SK-N-SH (cell line): Measurements from ENCODE around the gene GIPC2. TPM values are rescaled to one million over a fixed set of nuclear protein-coding genes. Genes with fewer than 3 reads are reported as not detected.

ENCODE experiments used
- CTCF ChIA-PET: fragments of 300-600, 350-600 bp; formaldehyde crosslinking; extraction: SDS; loops from one replicate; lab custom pipeline; 2021; lab: Yijun Ruan, JAX
- POLR2A ChIA-PET: fragments of 350-600 bp; sonication (Branson Sonifier 250); formaldehyde crosslinking; extraction: SDS; loops from one replicate; lab custom pipeline; 2020; ENCODE audit warnings: antibody characterized with exemption, inconsistent platforms; lab: Yijun Ruan, JAX
- DNase-seq: peaks from one replicate; pipeline ENCODE4 v3.0.0; 2012
- H2AFZ ChIP-seq: fragments of 200-600 bp; sonication (generic); 2 replicates; pipeline ENCODE4 v1.8.1; 2016; ENCODE audit warnings: antibody characterized with exemption, mild to moderate bottlenecking, low read depth
- H3F3A ChIP-seq: fragments of 200-600 bp; sonication (generic); replicated peaks from 2 replicates; pipeline ENCODE3; 2016; ENCODE audit warnings: antibody characterized with exemption, mild to moderate bottlenecking; ENCODE audit not compliant: insufficient read depth
- H3K27ac ChIP-seq, 2 experiments: fragments of 200-500 bp in 1 of 2; fragments of 200-600 bp in 1 of 2; sonication (Bioruptor generic) in 1 of 2; sonication (generic), shearing (Covaris generic) in 1 of 2; 2 replicates each; pipeline versions ENCODE4 v1.5.1 to v1.6.1; 2014 to 2016; ENCODE audit warnings: low read depth in 2 of 2, inconsistent platforms in 1 of 2, low read length in 1 of 2, mild to moderate bottlenecking in 1 of 2, mixed read lengths in 1 of 2
- H3K27me3 ChIP-seq: fragments of 200-600 bp; sonication (generic), shearing (Covaris generic); 2 replicates; pipeline ENCODE4 v1.6.1; 2016; ENCODE audit warnings: mixed run types; ENCODE audit not compliant: insufficient read depth
- H3K36me3 ChIP-seq, 2 experiments: fragments of 200-500 bp in 1 of 2; fragments of 200-600 bp in 1 of 2; sonication (Bioruptor generic) in 1 of 2; sonication (generic) in 1 of 2; replicated peaks in 1 of 2; 2 replicates each; pipeline versions ENCODE3 to v1.5.1; 2014 to 2016; ENCODE audit warnings: low read length in 1 of 2, mild to moderate bottlenecking in 1 of 2; ENCODE audit not compliant: insufficient read depth in 2 of 2, control insufficient read depth in 1 of 2
- H3K4me1 ChIP-seq, 2 experiments: fragments of 200-500 bp in 1 of 2; fragments of 200-600 bp in 1 of 2; sonication (Bioruptor generic) in 1 of 2; sonication (generic), shearing (Covaris generic) in 1 of 2; 2 replicates each; pipeline versions ENCODE4 v1.5.1 to v1.6.1; 2014 to 2016; ENCODE audit warnings: low read depth in 1 of 2, low read length in 1 of 2, mixed run types in 1 of 2; ENCODE audit not compliant: insufficient read depth in 2 of 2, control insufficient read depth in 1 of 2
- H3K4me2 ChIP-seq: fragments of 200-600 bp; sonication (generic), shearing (Covaris generic); 2 replicates; pipeline ENCODE4 v1.6.1; 2017; ENCODE audit warnings: mixed run types
- H3K4me3 ChIP-seq, 2 experiments: fragments of 200-500 bp in 1 of 2; fragments of 200-600 bp in 1 of 2; sonication (Bioruptor generic) in 1 of 2; sonication (generic), shearing (Covaris generic) in 1 of 2; 2 replicates each; pipeline versions ENCODE4 v1.5.1 to v1.8.1; 2014 to 2016; ENCODE audit warnings: low read depth in 2 of 2, inconsistent platforms in 1 of 2, low read length in 1 of 2, mild to moderate bottlenecking in 1 of 2, mixed read lengths in 1 of 2, moderate library complexity in 1 of 2
- H3K79me2 ChIP-seq: fragments of 200-600 bp; sonication (generic); 2 replicates; pipeline ENCODE4 v1.8.1; 2017; ENCODE audit warnings: mild to moderate bottlenecking; ENCODE audit not compliant: insufficient read depth
- H3K9ac ChIP-seq: fragments of 200-600 bp; sonication (generic); 2 replicates; pipeline ENCODE4 v1.6.1; 2017; ENCODE audit warnings: mixed run types
- H3K9me2 ChIP-seq: fragments of 200-600 bp; sonication (generic); 2 replicates; pipeline ENCODE4 v1.6.1; 2017; ENCODE audit warnings: mixed run types
- H3K9me3 ChIP-seq: fragments of 200-600 bp; sonication (generic); 2 replicates; pipeline ENCODE4 v1.6.1; 2017; ENCODE audit warnings: mixed run types, mild to moderate bottlenecking, moderate library complexity
- H4K20me1 ChIP-seq: fragments of 200-600 bp; sonication (generic); 2 replicates; pipeline ENCODE4 v1.6.1; 2017; ENCODE audit warnings: mild to moderate bottlenecking, mixed run types; ENCODE audit not compliant: insufficient read depth
- CHD2 ChIP-seq: fragments of 150-350 bp; IDR thresholded peaks from 2 replicates; pipeline ENCODE4 v1.6.1; 2018; ENCODE audit warnings: low read length; ENCODE audit not compliant: partially characterized antibody
- CTCF ChIP-seq: fragments of 200-600 bp; sonication (generic); IDR thresholded peaks from 2 replicates; pipeline ENCODE4 v1.6.1; 2017; ENCODE audit warnings: antibody characterized with exemption, mild to moderate bottlenecking, moderate library complexity
- ELF1 ChIP-seq: IDR thresholded peaks from 2 replicates; pipeline ENCODE4 v1.4.0; 2012
- EZH2phosphoT487 ChIP-seq: fragments of 200-600 bp; sonication (generic); IDR thresholded peaks from 2 replicates; pipeline ENCODE4 v1.6.1; 2017; ENCODE audit warnings: low read depth, mixed run types, mild to moderate bottlenecking, antibody characterized with exemption, moderate library complexity, borderline replicate concordance
- FOSL2 ChIP-seq: IDR thresholded peaks from 2 replicates; pipeline ENCODE4 v1.4.0; 2012; ENCODE audit warnings: low read depth, mild to moderate bottlenecking, moderate library complexity, borderline replicate concordance
- FOXM1 ChIP-seq: IDR thresholded peaks from 2 replicates; pipeline ENCODE4 v1.4.0; 2012; ENCODE audit warnings: low read depth, mild to moderate bottlenecking
- GABPA ChIP-seq: IDR thresholded peaks from 2 replicates; pipeline ENCODE4 v1.4.0; 2012; ENCODE audit warnings: low read depth, mild to moderate bottlenecking
- JUND ChIP-seq: IDR thresholded peaks from 2 replicates; pipeline ENCODE4 v1.4.0; 2012
- MAX ChIP-seq: IDR thresholded peaks from 2 replicates; pipeline ENCODE4 v1.4.0; 2012; ENCODE audit warnings: low read depth
- MEF2A ChIP-seq: IDR thresholded peaks from 2 replicates; pipeline ENCODE4 v1.4.0; 2012; ENCODE audit warnings: low read depth, borderline replicate concordance
- MXI1 ChIP-seq: IDR thresholded peaks from 2 replicates; pipeline ENCODE4 v1.6.1; 2012; ENCODE audit warnings: mild to moderate bottlenecking, low read depth, low read length, improper control_type of control experiment
- NRF1 ChIP-seq: IDR thresholded peaks from 2 replicates; pipeline ENCODE4 v1.6.1; 2012; ENCODE audit warnings: low read depth, mild to moderate bottlenecking, low read length
- POLR2AphosphoS5 ChIP-seq: IDR thresholded peaks from 2 replicates; pipeline ENCODE4 v1.6.1; 2012; ENCODE audit warnings: low read depth, low read length
- RAD21 ChIP-seq: IDR thresholded peaks from 2 replicates; pipeline ENCODE4 v1.6.1; 2012; ENCODE audit warnings: mild to moderate bottlenecking, low read length
- REST ChIP-seq: IDR thresholded peaks from 2 replicates; pipeline ENCODE4 v1.6.1; 2012; ENCODE audit warnings: mild to moderate bottlenecking, low read depth, low read length, moderate library complexity
- RFX5 ChIP-seq: IDR thresholded peaks from 2 replicates; pipeline ENCODE4 v1.6.1; 2012; ENCODE audit warnings: mild to moderate bottlenecking, improper control_type of control experiment, low read length
- RXRA ChIP-seq: IDR thresholded peaks from 2 replicates; pipeline ENCODE4 v1.4.0; 2012; ENCODE audit warnings: low read depth, mild to moderate bottlenecking, borderline replicate concordance
- SIN3A ChIP-seq: IDR thresholded peaks from 2 replicates; pipeline ENCODE4 v1.6.1; 2012; ENCODE audit warnings: low read depth, mild to moderate bottlenecking, low read length, moderate library complexity, borderline replicate concordance
- SMC3 ChIP-seq: IDR thresholded peaks from 2 replicates; pipeline ENCODE4 v1.6.1; 2012; ENCODE audit warnings: low read depth, low read length, improper control_type of control experiment
- TAF1 ChIP-seq: IDR thresholded peaks from 2 replicates; pipeline ENCODE4 v1.6.1; 2012; ENCODE audit warnings: low read depth, mild to moderate bottlenecking, low read length, moderate library complexity, borderline replicate concordance
- TEAD4 ChIP-seq: IDR thresholded peaks from 2 replicates; pipeline ENCODE4 v1.4.0; 2012; ENCODE audit warnings: mild to moderate bottlenecking, borderline replicate concordance; ENCODE audit not compliant: insufficient read depth
- USF2 ChIP-seq: fragments of 150-350 bp; IDR thresholded peaks from 2 replicates; pipeline ENCODE4 v1.6.1; 2017; ENCODE audit warnings: antibody characterized with exemption, low read length, low read depth, borderline replicate concordance
- YY1 ChIP-seq: IDR thresholded peaks from 2 replicates; pipeline ENCODE4 v1.4.0; 2012; ENCODE audit warnings: low read depth, mild to moderate bottlenecking
- ZBTB33 ChIP-seq: IDR thresholded peaks from 2 replicates; pipeline ENCODE4 v1.4.0; 2012; ENCODE audit warnings: low read depth, borderline replicate concordance
- WGBS: methylation state at CpG from one replicate; pipeline ENCODE4 v1.1.6; 2017; ENCODE audit warnings: low lambda C conversion rate; 5-methylcytosine and 5-hydroxymethylcytosine counted together
- polyA plus RNA-seq, 3 experiments: library from polyadenylated mRNA; depleted of rRNA; stranded (reverse); fragments of >200 nt; gene quantifications; 2 replicates each; pipeline ENCODE4 v1.2.3, GENCODE V29; 2012

The GIPC2 gene
- polyA plus RNA-seq, 1 of the 3 experiments (the other 2 are of a cell fraction): 0.02 TPM

- Histone ChIP-seq H2AFZ (no peak overlapping the region), H3K4me2 (peak overlapping the region; percentile 71), H3K27me3 (no peaks in the 10 kb centered on the region), H4K20me1 (no peaks in the 10 kb centered on the region; the same call in 1 of the 2 replicates), H3F3A (peaks cover 43% of the 10 kb centered on the region), H3K79me2 (peaks cover 75% of the 10 kb centered on the region), H3K27ac (peak overlapping the region; percentile 90 to 95), H3K36me3 (peaks cover 0 to 15% of the 10 kb centered on the region in 2 experiments), H3K9me2 (no peaks in the 10 kb centered on the region), H3K4me3 (peak overlapping the region; percentile 62 to 70), H3K9ac (peak overlapping the region; percentile 96), H3K4me1 (peaks cover 6 to 8% of the 10 kb centered on the region in 2 experiments; a peak in 2 of 4 replicates), H3K9me3 (no peaks in the 10 kb centered on the region)
- POLR2A ChIA-PET: interaction anchor here (2.5 kb wide), 1 partner anchor 27 kb away, joined by 26 read pairs; the partner anchor contains the start of gene FUBP1
- CTCF ChIA-PET: interaction anchor here (0.9 to 2.8 kb wide), 3 partner anchors 14 to 109 kb away, joined by 4 to 16 read pairs (median 12); no protein-coding TSS in a partner anchor
- peak; percentile 9 for DNase-seq
- WGBS: 4% methylated on average over 1 of the region's 1 CpG
- no peak for TF ChIP-seq GABPA
- no peak for TF ChIP-seq MAX
- no peak for TF ChIP-seq CTCF
- TF ChIP-seq RAD21: no peak
- TF ChIP-seq RXRA: no peak
- no peak for TF ChIP-seq REST
- TF ChIP-seq MXI1: no peak
- no peak for TF ChIP-seq ELF1
- 0 out of 2 replicates have a peak, but pooled peaks have one; percentile 17 for TF ChIP-seq TAF1
- peak; percentile 37; the same call in 1 of the 2 replicates for TF ChIP-seq YY1
- TF ChIP-seq CHD2: no peak
- no peak for TF ChIP-seq USF2
- TF ChIP-seq JUND: 0 out of 2 replicates have a peak, but pooled peaks have one; percentile 33
- no peak for TF ChIP-seq FOXM1
- TF ChIP-seq FOSL2: no peak; the same call in 1 of the 2 replicates
- no peak for TF ChIP-seq SMC3
- peak; percentile 55; the same call in 1 of the 2 replicates for TF ChIP-seq POLR2AphosphoS5
- TF ChIP-seq NRF1: no peak
- TF ChIP-seq ZBTB33: no peak
- no peak for TF ChIP-seq MEF2A
- TF ChIP-seq EZH2phosphoT487: no peak
- TF ChIP-seq TEAD4: 0 out of 2 replicates have a peak, but pooled peaks have one; percentile 54
- TF ChIP-seq RFX5: no peak
- TF ChIP-seq SIN3A: no peak
Measured at GRCh38 chr1:78005755-78006154, 40.0 kb upstream of the GIPC2 start.
